Measurements from ENCODE around the gene ATAD3C.

DNA sequence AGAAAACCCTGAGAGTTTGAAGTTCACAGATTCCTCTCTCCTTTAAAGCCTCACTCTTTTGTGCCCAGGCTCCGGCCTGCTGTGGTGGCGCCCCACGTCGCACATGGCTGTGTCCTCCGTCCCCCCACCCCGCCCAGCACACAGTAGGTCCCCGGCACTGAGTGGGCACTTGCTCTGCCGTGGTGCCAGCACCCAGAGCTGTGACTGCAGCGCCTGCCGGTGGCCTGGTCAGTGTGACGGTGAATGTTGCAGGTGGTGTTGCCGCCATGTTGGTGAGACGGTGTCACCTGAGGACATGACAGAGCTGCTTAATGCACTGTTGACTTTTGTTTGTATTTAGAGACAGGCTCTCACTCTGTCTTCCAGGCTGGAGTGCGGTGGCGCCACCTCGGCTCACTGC, 3.4 kb downstream of the ATAD3C start:
- TF ChIP-seq, protein P1, sequence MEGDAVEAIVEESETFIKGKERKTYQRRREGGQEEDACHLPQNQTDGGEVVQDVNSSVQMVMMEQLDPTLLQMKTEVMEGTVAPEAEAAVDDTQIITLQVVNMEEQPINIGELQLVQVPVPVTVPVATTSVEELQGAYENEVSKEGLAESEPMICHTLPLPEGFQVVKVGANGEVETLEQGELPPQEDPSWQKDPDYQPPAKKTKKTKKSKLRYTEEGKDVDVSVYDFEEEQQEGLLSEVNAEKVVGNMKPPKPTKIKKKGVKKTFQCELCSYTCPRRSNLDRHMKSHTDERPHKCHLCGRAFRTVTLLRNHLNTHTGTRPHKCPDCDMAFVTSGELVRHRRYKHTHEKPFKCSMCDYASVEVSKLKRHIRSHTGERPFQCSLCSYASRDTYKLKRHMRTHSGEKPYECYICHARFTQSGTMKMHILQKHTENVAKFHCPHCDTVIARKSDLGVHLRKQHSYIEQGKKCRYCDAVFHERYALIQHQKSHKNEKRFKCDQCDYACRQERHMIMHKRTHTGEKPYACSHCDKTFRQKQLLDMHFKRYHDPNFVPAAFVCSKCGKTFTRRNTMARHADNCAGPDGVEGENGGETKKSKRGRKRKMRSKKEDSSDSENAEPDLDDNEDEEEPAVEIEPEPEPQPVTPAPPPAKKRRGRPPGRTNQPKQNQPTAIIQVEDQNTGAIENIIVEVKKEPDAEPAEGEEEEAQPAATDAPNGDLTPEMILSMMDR (IDR thresholded peaks at IDR 0.05) = no peak
- no peak for TF ChIP-seq ZFX (IDR thresholded peaks at IDR 0.05; ENCODE audit: borderline replicate concordance)

Data from 22Rv1 (cell line).